ENCODE measurements around the gene DDX3X.

Gene DDX3X

DNA sequence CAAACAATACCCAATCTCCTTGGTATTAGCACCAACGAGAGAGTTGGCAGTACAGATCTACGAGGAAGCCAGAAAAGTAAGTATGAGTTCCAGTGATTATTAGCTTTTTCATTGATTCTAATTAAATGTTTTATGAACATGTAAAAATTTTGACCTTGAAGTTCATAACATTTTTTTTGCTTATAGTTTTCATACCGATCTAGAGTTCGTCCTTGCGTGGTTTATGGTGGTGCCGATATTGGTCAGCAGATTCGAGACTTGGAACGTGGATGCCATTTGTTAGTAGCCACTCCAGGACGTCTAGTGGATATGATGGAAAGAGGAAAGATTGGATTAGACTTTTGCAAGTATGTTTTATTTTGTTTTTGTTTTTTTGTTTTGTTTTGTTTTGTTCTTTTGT is 10.1 kb downstream of the DDX3X start:
- TF ChIP-seq CTCF (IDR thresholded peaks at IDR 0.05; ENCODE audit: low read depth, low read length, missing control alignments), result no peak
- in situ Hi-C loops (cut with HindIII; ENCODE audit: low pct_ligation_motif_present, low sequenced_read_pairs), result no loop called here
- peaks cover 95% of the 10 kb centered on the region for H3K36me3 ChIP-seq (replicated peaks)

DNA sequence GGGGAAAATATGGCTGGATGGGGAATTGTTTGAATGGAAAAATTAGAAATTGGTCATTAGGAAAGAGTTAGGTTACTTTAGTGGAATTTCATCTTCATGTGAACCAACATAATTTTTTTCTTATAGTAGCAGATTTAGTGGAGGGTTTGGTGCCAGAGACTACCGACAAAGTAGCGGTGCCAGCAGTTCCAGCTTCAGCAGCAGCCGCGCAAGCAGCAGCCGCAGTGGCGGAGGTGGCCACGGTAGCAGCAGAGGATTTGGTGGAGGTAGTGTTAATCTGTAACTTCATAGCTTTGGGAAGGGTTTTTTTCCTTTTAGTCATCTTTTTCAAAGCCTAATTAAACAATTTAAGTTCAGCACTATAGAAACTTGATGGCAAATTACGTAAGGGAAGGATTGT is 13.2 kb downstream of the DDX3X start:
- Histone ChIP-seq H3K36me3 (replicated peaks) (peaks cover 77% of the 10 kb centered on the region), H3K27me3 (replicated peaks) (no peaks in the 10 kb centered on the region), H3K4me3 (ENCODE audit: low read depth, low read length) (no peak overlapping the region), H3K27ac (no peak overlapping the region)
- in situ Hi-C loops (cut with HindIII; ENCODE audit: low pct_ligation_motif_present, low sequenced_read_pairs), result no loop called here
- TF ChIP-seq CTCF (IDR thresholded peaks at IDR 0.05; ENCODE audit: low read depth, low read length, missing control alignments), result no peak
- DNase-seq, result no peak

More for the DNA sequence above, 10.1 kb downstream of the DDX3X start:
- no peak for DNase-seq
- H3K4me3 ChIP-seq (ENCODE audit: low read depth, low read length), result no peak overlapping the region
- H3K27ac ChIP-seq, result no peak overlapping the region
- no peaks in the 10 kb centered on the region for H3K27me3 ChIP-seq (replicated peaks)

GRCh38 chrX:41348551-41348950 is 14.6 kb downstream of the DDX3X start:
- H3K36me3 ChIP-seq (replicated peaks), result peaks cover 63% of the 10 kb centered on the region
- DNase-seq, result no peak
- H3K27ac ChIP-seq, result no peak overlapping the region
- H3K4me3 ChIP-seq (ENCODE audit: low read depth, low read length), result no peak overlapping the region
- in situ Hi-C loops (cut with HindIII; ENCODE audit: low pct_ligation_motif_present, low sequenced_read_pairs), result no loop called here
- H3K27me3 ChIP-seq (replicated peaks), result no peaks in the 10 kb centered on the region
- TF ChIP-seq CTCF (IDR thresholded peaks at IDR 0.05; ENCODE audit: low read depth, low read length, missing control alignments), result no peak

- Histone ChIP-seq H3K36me3 (replicated peaks) (peaks cover 45% of the 10 kb centered on the region), H3K27me3 (replicated peaks) (no peaks in the 10 kb centered on the region), H3K27ac (no peak overlapping the region), H3K4me3 (ENCODE audit: low read depth, low read length) (no peak overlapping the region)
- in situ Hi-C loops (cut with HindIII; ENCODE audit: low pct_ligation_motif_present, low sequenced_read_pairs), result no loop called here
- DNase-seq, result no peak
- no peak for TF ChIP-seq CTCF (IDR thresholded peaks at IDR 0.05; ENCODE audit: low read depth, low read length, missing control alignments)
These were observed 16.4 kb downstream of the DDX3X start for GRCh38 chrX:41350150-41350975.

- in situ Hi-C loops (cut with HindIII; ENCODE audit: low pct_ligation_motif_present, low sequenced_read_pairs), result no loop called here
- peaks cover 38% of the 10 kb centered on the region for H3K36me3 ChIP-seq (replicated peaks)
- H3K4me3 ChIP-seq (ENCODE audit: low read depth, low read length), result no peak overlapping the region
- no peak for TF ChIP-seq CTCF (IDR thresholded peaks at IDR 0.05; ENCODE audit: low read depth, low read length, missing control alignments)
- H3K27ac ChIP-seq, result no peak overlapping the region
- no peaks in the 10 kb centered on the region for H3K27me3 ChIP-seq (replicated peaks)
- DNase-seq, result no peak
These were observed 17.1 kb downstream of the DDX3X start for GRCh38 chrX:41350976-41351569.

Measured in brain microvascular endothelial cell (primary cell).